ENCODE results near the gene SEC14L3. TPM values are rescaled to one million over a fixed set of nuclear protein-coding genes. Genes with fewer than 3 reads are reported as not detected.

SEC14L3 gene
- polyA plus RNA-seq, 1 of the 3 experiments (the other 2 are of a cell fraction): not detected

DNA sequence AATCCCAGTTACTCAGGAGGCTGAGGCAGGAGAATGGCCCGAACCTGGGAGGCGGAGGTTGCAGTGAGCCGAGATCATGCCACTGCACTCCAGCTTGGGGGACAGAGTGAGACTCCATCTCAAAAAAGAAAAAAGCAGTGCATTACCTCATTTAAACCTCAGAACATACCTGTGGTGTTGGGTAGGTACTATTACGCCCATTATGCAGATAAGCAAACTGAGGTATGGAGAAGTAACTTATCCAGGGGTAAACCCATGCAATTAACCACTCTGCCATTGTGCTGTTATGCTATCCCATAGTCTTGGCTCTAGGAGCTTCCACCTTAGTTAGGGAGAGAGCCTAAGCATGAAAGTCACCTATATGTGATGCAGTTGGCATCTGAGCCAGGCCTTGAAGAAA is 2.3 kb upstream of the SEC14L3 start:
- Histone ChIP-seq H3K4me2 (no peak overlapping the region), H3K4me1 (ENCODE audit: control insufficient read depth in 1 of 2, insufficient read depth in 2 of 2, low read depth in 1 of 2, low read length in 1 of 2) (no peaks in the 10 kb centered on the region), H3K9ac (no peak overlapping the region), H3K36me3 (replicated peaks in 1 of 2; ENCODE audit: control insufficient read depth in 1 of 2, insufficient read depth in 2 of 2, low read length in 1 of 2) (no peaks in the 10 kb centered on the region), H2AFZ (ENCODE audit: low read depth) (no peak overlapping the region), H3K79me2 (ENCODE audit: insufficient read depth) (no peaks in the 10 kb centered on the region), H3F3A (replicated peaks; ENCODE audit: insufficient read depth) (no peaks in the 10 kb centered on the region), H3K4me3 (ENCODE audit: low read depth in 2 of 2, low read length in 1 of 2) (no peak overlapping the region), H3K27me3 (ENCODE audit: insufficient read depth) (peaks cover 42% of the 10 kb centered on the region; the same call in 1 of the 2 replicates), H3K27ac (ENCODE audit: low read depth in 2 of 2, low read length in 1 of 2) (no peak overlapping the region), H4K20me1 (ENCODE audit: insufficient read depth) (no peaks in the 10 kb centered on the region), H3K9me3 (no peaks in the 10 kb centered on the region), H3K9me2 (no peaks in the 10 kb centered on the region)
- TF ChIP-seq EP300 (IDR thresholded peaks at IDR 0.05; ENCODE audit: borderline replicate concordance in 1 of 2, low read depth in 1 of 2, low read length in 1 of 2) (no peak), TAF1 (IDR thresholded peaks at IDR 0.05; ENCODE audit: borderline replicate concordance, low read depth, low read length) (no peak), FOXJ3 (CRISPR knock-in tag; IDR thresholded peaks at IDR 0.05) (no peak), SMC3 (IDR thresholded peaks at IDR 0.05; ENCODE audit: low read depth, low read length) (no peak), TCF12 (IDR thresholded peaks at IDR 0.05) (no peak), NRF1 (IDR thresholded peaks at IDR 0.05; ENCODE audit: low read depth, low read length) (no peak), USF2 (IDR thresholded peaks at IDR 0.05; ENCODE audit: borderline replicate concordance, low read depth, low read length) (no peak)
- TF ChIP-seq, protein P1, sequence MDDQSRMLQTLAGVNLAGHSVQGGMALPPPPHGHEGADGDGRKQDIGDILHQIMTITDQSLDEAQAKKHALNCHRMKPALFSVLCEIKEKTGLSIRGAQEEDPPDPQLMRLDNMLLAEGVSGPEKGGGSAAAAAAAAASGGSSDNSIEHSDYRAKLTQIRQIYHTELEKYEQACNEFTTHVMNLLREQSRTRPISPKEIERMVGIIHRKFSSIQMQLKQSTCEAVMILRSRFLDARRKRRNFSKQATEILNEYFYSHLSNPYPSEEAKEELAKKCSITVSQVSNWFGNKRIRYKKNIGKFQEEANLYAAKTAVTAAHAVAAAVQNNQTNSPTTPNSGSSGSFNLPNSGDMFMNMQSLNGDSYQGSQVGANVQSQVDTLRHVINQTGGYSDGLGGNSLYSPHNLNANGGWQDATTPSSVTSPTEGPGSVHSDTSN (IDR thresholded peaks at IDR 0.05): no peak
- TF ChIP-seq, protein P2, sequence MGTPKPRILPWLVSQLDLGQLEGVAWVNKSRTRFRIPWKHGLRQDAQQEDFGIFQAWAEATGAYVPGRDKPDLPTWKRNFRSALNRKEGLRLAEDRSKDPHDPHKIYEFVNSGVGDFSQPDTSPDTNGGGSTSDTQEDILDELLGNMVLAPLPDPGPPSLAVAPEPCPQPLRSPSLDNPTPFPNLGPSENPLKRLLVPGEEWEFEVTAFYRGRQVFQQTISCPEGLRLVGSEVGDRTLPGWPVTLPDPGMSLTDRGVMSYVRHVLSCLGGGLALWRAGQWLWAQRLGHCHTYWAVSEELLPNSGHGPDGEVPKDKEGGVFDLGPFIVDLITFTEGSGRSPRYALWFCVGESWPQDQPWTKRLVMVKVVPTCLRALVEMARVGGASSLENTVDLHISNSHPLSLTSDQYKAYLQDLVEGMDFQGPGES (IDR thresholded peaks at IDR 0.05; ENCODE audit: low read depth, low read length): no peak
- CTCF ChIA-PET: interaction anchor here (5.4 kb wide), 1 partner anchor 11 kb away, joined by 28 read pairs; no protein-coding TSS in a partner anchor
- POLR2A ChIA-PET: no interaction called here
- WGBS (ENCODE audit: low lambda C conversion rate): 72% methylated on average over 4 of the region's 4 CpGs
- DNase-seq: no peak

DNA sequence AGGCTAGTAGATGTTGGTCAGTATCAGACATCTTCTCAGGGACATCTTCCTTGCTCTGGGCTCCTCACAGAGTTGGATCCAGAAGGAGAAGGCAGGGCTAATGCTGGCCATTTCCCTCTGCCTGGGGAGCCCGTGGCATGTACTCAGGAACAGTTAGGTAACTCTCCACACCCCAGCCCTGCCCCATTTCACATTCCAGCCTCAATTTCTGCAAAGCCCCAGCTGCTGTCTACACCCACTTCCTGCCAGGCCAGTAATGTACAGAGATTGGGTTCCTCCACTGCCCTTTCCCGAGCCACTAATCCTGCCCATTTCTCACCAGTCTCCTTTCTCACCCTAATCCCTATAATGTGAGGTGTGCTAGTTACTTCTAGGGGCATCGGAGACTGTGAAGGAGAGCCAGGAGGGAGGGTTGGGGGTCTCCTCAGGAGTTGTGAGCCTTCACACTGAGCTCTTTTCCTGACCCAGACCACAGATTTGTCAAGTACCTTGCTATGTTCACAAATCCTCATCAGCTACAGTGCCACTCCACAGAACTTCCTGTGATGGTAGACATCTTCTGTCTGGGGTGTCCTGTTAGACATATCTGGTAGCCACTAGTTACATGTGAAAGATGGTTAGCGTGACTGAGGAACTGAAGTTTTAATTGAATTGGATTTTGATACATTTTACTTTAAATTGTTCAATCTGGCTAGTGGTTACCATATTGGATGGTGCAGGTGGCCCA is 1.3 kb upstream of the SEC14L3 start:
- WGBS (ENCODE audit: low lambda C conversion rate): 31% methylated on average over 3 of the region's 4 CpGs
- no peaks in the 10 kb centered on the region for H3F3A ChIP-seq (replicated peaks; ENCODE audit: insufficient read depth)
- no peak overlapping the region for H3K4me2 ChIP-seq
- H3K27ac ChIP-seq (ENCODE audit: low read depth in 2 of 2, low read length in 1 of 2): no peak overlapping the region
- no peak for DNase-seq
- H3K9ac ChIP-seq: no peak overlapping the region
- H3K4me1 ChIP-seq (ENCODE audit: control insufficient read depth in 1 of 2, insufficient read depth in 2 of 2, low read depth in 1 of 2, low read length in 1 of 2): no peaks in the 10 kb centered on the region
- H3K79me2 ChIP-seq (ENCODE audit: insufficient read depth): no peaks in the 10 kb centered on the region
- no peak overlapping the region for H3K4me3 ChIP-seq (ENCODE audit: low read depth in 2 of 2, low read length in 1 of 2)
- H3K9me3 ChIP-seq: no peaks in the 10 kb centered on the region
- ChIA-PET CTCF (interaction anchor here (1.2 to 5.4 kb wide), 2 partner anchors 12 to 185 kb away, joined by 3 to 28 read pairs; no protein-coding TSS in a partner anchor), POLR2A (no interaction called here)
- H4K20me1 ChIP-seq (ENCODE audit: insufficient read depth): no peaks in the 10 kb centered on the region
- H3K27me3 ChIP-seq (ENCODE audit: insufficient read depth): peaks cover 40% of the 10 kb centered on the region; the same call in 1 of the 2 replicates
- no peaks in the 10 kb centered on the region for H3K9me2 ChIP-seq
- TF ChIP-seq USF2 (IDR thresholded peaks at IDR 0.05; ENCODE audit: borderline replicate concordance, low read depth, low read length) (no peak), MEF2A (IDR thresholded peaks at IDR 0.05; ENCODE audit: borderline replicate concordance, low read depth) (no peak), RAD21 (IDR thresholded peaks at IDR 0.05; ENCODE audit: low read length) (no peak)
- TF ChIP-seq, protein P1 (IDR thresholded peaks at IDR 0.05): no peak
- TF ChIP-seq, protein P3, sequence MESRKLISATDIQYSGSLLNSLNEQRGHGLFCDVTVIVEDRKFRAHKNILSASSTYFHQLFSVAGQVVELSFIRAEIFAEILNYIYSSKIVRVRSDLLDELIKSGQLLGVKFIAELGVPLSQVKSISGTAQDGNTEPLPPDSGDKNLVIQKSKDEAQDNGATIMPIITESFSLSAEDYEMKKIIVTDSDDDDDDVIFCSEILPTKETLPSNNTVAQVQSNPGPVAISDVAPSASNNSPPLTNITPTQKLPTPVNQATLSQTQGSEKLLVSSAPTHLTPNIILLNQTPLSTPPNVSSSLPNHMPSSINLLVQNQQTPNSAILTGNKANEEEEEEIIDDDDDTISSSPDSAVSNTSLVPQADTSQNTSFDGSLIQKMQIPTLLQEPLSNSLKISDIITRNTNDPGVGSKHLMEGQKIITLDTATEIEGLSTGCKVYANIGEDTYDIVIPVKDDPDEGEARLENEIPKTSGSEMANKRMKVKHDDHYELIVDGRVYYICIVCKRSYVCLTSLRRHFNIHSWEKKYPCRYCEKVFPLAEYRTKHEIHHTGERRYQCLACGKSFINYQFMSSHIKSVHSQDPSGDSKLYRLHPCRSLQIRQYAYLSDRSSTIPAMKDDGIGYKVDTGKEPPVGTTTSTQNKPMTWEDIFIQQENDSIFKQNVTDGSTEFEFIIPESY (IDR thresholded peaks at IDR 0.05; ENCODE audit: borderline replicate concordance, low read depth): no peak
- no peak overlapping the region for H2AFZ ChIP-seq (ENCODE audit: low read depth)
- H3K36me3 ChIP-seq (replicated peaks in 1 of 2; ENCODE audit: control insufficient read depth in 1 of 2, insufficient read depth in 2 of 2, low read length in 1 of 2): no peaks in the 10 kb centered on the region

All from SK-N-SH (cell line).